Measurements from ENCODE around the gene PRMT1.

PRMT1 gene

DNA sequence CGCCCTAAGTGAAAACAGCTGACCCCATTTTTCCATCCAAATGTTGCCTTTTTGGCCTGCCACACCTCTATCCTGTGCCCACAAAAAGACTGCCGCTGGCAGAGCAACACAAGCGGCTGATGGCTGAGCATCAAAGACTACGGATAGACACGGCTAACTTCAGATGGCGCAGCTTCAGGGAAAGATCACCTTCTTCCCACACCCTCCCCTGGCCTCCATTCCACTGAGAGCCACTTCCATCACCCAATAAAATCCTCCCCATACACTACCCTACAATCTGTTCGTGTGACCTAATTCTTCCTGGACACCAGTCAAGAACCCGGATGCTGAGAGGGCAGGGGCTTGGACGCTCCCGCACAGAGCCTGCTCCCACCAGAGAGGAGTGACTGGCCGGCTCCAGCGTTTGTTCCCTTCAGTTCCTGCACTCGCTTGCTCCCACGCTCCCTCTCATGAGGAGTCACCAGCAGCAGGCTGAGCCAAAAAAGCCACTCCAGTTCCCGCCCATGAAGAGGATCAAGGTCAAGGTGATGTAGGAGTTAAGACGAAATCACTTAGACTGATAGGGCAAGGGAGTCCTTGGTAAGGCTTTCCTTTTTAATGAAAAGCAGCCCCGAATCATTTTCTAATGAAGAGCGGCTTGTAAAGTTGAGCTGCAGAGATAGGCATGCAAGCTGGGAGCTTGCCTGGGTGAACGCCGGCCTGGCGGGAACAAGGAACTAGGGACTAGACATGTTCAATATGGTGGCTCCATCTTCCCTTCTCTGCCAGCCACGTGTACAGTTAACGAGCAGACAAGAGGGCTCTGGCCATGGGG lies 50.4 kb downstream of the PRMT1 start:
- no peak for DNase-seq

DNA sequence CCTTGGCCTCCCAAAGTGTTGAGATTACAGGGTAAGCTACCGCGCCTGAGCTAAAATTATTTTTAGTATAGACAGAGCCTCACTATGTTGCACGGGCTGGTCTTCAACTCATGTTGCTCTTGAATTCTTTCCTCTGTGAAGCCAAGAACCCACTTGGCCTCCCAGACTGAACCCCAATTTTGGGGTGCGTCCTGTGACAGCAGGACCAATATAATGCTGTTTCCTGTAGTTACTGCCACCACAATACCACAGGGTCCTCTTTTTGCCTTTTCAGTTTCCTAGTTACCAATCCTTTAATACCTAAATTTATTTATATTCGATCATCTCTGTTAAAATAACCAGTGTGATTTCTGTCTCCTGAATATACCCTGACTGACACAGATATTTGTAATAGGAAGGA lies 53.1 kb downstream of the PRMT1 start:
- DNase-seq: no peak

Data from T-helper 1 cell (primary cell).